ENCODE measurements around the gene OR5B21. TPM values are rescaled to one million over a fixed set of nuclear protein-coding genes. Genes with fewer than 3 reads are reported as not detected.

OR5B21 gene
- total RNA-seq: not detected

DNA sequence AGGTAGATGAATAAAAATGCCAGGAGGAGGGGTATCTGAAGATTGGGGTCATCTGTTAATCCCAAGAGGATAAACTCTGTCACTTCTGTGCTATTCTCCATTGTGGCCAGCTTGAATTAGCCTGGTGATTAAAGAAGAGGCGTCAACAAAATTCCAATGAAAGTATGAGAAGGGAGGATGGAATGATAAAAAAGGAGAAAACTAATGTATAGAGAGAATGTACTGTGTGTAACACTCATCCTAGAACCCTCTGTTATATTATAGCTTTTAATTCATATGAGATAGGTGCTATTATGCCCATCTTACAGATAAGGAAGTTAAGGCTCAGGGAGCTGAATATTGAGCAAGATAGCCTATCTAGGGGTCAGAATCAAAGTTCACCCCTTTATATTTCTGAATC, at the start of gene OR5B21:
Gene OR5B21 (minus strand): TSS at position 101 of the 400 bp plus-strand sequence. CDS start 0 bp downstream, at position 101.
- no peak for DNase-seq

DNA sequence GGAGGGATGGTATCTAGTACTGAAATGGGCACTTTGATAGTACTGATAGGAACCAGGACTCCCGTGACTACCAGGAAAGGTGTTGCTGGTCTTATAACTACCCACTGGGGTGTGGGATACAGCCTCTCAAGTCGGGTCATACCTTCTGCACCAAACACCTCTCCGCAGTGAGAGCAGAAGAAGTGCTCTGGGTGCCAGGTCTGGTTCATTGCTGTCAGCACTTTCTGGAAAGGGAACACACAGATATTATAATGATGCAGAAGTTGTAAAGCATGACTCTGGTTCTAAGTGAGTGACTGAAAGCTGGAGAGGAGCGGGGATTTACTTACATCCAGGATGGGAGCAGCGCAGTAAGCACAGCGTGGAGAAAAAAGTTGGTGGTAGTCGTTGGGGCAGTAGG, 41.7 kb upstream of the OR5B21 start:
- DNase-seq: no peak

DNA sequence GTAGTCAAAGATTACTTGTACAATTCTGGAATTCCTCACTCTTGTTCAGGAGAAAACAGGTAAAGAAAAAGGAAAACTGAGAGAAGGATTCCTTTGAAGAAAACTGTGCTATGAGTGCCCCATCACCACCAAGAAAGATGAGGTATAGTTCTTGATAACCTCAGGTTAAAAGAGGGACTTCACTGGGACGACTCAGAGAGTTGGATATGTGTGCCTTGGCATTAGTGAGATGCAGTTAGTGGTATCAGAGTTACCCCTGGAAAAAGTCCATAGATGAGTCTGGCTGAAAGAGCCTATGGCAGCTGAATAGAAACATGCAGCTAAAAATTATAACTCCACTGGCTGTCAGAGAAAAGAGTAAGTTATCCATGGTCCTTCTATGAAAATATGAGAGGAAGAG, 38.9 kb upstream of the OR5B21 start:
- DNase-seq: no peak

DNA sequence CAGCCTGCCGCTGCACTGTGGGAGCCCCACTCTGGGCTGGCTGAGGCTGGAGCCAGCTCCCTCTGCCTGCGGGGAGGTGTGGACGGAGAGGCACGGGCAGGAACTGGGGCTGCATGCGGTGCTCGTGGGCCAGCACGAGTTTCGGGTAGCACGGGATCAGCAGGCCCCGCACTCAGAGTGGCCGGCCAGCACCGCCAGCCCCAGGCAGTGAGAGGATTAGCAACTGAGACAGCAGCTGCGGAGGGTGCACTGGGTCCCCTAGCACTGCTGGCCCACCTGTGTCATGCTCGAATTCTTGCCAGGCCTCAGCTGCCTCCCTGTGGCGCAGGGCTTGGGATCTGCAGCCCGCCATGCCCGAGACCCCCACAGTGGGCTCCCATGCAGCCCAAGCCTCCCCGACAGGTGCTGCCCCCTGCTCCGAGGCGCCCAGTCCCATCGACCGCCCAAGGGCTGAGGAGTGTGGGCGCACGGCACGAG, 24.0 kb upstream of the OR5B21 start:
- DNase-seq: no peak

DNA sequence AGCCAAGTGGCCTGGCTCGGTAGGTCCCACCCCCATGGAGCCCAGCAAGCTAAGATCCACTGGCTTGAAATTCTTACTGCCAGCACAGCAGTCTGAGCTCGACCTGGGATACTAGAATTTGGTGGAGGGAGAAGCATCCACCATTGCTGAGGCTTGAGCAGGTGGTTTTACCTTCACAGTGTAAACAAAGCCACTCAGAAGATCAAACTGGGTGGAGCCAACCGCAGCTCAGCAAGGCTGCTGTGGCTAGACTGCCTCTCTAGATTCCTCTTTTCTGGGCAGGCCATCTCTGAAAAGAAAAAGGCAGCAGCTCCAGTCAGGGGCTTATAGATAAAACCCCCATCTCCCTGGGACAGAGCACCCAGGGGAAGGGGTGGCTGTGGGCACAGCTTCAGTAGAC, 22.3 kb upstream of the OR5B21 start:
- DNase-seq: no peak

DNA sequence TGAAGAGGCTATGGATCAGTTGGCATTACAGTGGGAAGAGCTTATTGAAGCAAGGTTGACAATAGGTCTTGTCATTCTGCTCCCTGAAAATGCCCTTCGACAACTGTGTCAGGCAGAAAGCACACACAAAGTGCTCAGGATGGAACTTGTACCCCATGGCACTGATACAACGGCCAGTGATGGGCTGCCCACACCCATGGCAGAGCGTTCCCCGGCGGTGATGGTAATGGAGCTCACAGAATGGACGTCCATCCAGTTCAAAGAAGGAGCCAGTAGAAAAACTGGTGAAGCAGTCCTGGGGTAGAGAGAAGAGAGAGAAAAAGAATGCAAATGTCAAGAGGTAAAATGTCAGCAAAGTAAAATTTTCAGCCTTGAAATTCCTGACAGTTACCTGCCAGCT, 19.5 kb upstream of the OR5B21 start:
- no peak for DNase-seq

DNA sequence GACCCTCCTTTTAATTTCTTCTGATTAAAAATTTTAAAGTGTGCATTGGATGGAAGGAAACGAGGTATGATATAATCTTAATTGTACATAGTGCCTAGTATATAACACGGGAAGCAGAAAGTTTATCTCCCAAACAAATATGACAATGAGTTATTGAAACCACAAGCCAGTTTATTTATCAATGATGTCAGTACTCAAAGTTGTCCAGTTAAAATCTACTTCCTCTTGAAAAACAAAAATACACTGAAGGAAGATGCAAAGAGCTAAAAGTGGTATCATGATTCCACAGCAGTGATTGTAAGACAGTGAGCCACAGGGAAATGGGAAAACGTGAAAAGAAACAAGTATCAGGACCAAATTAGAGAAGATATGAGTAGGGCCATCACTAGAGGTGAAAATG, 18.8 kb upstream of the OR5B21 start:
- no peak for DNase-seq

DNA sequence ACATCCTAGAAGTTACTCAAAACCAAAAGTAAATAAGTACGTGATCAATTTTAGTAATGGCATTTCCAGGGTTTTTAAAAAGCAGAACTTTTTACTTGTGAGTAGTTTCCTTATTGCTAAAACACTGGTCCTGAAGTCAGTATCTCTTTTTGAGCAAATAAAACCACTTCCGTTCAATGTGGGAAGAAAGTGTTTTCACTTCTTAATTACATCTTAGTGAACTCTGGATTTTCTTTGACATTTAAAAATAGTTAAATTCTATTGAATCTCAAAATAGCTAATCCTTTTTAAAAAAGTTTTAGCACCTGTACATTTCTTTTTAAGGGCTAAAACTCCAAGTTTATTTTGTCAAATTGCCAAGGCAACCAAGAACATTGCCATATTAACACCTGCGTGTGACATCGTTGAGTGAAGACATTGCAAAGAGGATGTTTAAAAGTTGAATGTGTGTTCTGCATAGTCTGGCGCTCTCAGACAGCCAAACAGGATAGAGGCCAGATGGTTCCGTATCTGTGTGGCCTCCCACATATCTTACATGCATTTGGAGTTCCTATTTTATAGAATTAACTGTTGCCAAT, 17.2 kb upstream of the OR5B21 start:
- no peak for DNase-seq

DNA sequence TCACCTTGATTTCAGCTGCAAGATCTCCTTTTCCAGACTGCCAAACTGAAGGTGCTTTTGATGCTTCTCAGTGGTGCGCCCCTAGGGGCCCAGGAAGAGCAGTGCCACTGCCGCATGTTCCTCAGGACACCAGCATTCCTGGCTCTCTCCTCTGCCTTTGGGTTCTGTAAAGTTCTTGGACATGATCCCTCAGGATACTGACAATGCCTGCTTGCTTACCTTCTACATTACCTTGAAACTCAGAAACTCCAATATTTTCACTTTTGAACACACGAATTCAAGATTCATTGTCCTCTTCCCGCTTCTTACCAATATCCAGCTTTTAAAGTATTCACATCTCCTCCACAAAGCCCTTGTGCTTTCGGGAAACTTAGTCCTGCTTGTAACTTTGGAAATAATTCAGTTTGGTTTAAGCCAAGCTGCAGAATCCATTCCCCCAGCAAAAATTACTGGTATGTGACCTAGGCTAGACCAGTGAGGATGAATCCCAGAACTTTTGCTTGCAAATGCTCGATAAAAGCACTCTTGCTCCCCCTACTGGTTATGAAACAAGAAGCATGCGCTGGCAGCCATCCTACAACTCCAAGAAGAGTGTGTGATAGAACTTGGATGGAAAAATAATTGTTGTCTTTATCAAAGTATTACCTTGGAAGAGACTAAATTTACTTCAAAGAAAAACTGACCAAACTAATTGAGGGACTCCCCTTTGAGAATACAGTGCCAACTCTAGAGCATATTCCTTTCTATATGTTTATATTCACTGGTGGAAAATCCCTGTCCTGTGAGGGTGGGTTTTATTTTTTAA, 16.5 kb upstream of the OR5B21 start:
- peak; percentile 35 for DNase-seq

DNA sequence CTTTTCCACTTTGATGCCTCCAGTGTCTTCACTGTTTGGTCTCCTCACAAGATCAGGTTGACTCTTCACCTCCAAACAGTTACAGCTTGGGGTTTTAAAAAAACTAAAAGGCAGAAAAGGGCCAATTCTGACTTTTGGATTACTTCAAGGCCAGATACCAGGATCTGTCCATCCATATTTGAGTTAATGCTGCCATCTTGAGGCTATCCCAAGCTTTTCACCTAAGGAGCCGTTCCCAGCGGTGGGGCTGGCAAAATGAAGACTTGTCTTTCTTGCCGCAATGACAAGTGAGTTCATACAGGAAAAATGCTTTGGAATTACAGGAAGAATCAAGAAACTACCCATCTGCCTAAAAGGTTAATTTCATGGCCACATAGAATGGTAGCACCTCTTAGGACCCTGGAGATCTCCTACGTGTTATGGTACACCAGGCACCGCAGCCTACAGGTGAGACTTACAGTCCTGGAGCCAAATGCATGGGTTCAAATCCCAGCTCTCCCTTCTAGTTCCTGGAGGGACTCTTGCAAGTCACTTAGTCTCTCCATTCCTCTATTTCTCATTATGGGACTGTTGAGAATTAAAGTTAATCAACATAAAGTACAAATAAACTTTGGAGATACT, 6.0 kb upstream of the OR5B21 start:
- DNase-seq: no peak

DNA sequence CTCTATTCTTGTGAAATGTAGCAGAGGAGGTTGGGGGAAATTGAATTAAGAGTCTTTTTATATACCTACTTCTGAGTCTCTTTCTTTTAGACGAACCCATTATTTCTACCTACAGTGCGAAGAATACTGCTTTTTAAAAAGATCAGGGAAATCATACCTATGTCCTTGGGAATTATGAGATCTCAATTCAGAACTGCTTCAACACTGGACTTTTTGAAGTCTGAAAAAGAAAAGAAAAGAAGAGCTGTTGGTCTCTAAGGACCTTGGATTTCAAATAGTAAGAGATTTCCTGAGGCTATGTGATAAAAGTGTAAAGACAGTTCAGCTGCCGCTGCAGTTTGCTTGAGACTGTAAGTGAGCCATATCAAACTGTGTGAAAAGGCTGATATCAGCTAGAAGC, 3.7 kb upstream of the OR5B21 start:
- no peak for DNase-seq

DNA sequence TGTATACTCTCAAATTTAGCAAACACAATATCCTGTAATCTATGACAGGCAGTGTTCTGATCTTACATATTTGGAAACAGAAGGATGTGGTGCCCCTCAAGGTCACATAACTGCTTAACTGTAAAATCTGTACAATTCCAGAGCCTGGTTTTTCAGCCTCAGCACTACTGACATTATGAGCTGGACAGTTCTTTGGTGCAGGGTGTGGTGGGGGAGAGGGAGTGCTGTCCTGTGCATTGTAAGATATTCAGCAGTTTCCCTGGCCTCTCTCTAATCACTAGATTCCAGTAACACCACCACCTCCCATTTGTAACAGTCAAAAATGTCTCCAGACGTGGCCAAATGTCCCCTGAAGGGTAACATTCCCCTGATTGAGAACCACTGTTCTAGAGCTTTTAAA, 1.8 kb upstream of the OR5B21 start:
- DNase-seq: no peak

DNA sequence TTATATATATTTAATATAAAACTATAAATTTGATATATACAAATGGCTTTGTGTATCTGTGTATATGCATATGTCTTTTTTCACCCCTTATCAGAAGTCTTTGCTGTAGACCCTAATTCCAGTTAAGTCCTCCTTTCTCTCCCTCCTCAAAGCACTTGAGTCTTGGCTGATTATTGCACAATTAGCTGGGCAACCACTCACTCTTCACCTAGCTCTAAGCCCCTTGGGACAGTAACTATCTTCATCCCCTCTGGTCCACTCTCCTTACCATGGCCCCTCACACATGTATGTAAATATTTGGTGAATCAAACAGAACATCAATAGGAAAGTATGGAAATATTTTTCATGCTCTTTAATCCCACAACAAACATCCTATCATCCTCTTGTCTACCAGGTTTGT, 909 bp upstream of the OR5B21 start:
- DNase-seq: no peak

DNA sequence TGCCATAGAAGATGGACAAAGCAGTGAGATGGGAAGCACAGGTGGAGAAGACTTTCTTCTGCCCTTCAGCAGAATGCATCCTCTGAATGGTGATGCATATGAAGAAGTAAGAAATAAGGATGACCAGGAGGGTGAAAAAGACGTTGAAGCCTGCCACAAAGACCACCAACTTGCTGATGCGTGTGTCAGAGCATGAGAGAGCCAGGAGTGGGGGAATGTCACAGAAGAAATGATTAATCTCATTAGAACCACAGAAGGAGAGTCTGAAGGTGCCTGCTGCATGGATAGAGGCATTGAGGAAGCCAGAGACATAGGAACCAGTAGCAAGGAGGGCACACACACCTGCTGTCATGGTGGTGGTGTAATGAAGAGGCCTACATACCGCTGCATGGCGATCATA, 550 bp downstream of the OR5B21 start:
- DNase-seq: no peak

DNA sequence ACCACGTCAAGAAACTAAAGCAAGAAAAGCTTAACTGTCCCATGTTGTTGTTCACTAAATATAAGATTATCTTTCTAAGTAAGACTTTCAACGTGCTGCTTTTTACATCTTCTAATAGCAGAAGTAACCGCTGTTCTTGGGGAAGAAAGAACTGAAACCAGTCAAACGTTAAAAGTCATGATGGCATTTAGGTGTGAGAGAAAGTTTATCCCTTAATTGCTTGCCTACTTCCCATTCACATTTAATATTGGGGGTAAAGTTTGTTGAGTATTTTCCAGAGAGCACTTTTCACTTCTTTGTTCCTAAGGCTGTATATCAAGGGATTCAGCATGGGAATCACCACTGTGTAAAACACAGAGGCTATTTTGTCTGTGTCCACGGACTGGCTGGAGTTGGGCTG, 970 bp downstream of the OR5B21 start:
- no peak for DNase-seq

DNA sequence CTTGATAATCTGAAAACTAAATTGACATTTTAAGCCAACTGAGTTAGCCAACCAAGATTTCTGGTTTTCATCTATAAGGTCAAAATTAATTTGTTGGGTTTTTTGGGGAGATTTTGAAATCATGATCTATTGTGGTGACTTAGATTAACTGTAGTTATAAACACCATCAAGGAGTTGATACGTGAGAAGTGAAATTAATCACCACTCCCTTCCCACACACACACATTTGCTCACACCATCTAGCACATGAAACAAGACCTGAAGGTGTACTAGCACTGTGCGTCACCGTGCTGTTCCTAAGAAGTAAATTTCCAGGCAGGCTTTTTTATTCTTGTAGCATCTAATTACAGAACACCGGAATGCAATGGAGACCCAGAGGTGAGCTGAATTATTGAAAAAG, 2.1 kb downstream of the OR5B21 start:
- no peak for DNase-seq

DNA sequence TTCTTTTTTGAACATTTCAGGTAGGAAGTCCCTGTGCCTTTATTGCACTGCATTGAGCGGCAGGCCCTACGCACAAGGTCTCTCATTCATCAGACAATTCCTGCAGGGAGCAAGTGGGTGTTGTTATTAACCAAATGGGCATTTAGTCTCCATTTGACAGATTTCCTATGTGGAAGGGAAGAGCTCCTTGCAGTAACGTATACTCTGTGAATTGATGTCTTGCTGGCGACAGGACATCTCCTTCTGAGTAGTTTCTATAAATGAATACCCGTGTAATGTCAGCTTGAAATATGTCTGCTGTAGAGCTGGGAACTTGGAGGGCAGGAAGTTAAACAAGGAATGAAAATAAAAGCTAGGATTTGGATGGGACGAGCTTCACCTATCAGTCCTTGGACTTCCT, 3.7 kb downstream of the OR5B21 start:
- DNase-seq: no peak

DNA sequence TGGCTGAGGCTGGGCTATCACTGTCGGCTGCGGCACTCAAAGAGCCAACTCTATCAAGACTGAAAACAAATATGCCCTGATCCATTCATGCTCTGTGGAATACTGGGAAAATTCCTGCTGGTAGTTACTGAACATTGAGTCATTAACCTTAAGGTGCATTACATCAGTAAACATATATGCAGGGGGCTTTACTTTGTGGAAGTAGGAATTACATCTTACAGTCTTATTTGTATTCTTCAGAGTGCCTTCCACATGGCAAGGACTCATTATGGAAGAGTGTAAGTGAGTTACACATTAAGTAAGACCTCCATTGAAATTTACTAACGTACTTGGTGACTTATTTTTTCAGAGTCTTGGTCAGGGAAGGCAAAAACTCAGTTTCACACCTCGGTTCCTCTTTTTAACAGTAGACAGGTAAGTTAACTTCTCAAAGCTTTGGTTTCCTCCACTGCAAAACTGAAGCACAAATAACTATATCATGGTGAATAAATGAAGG, 4.5 kb downstream of the OR5B21 start:
- DNase-seq: no peak

DNA sequence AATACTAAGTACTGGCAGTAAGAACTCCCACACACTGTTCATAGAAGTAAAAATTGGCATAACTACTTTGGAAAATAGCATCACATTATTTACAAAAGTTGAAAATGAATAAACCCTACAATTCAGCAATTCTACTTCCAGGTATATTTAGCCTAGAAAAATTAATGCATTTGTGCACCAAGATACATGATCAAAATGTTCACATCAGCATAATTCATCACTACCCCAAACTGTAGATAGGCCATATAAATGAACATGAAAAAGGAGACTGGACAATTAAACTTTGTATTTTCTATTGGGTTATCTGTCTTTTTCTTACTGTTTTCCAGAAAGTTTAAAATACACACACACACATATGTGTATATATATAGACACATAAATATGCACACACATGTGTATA, 5.9 kb downstream of the OR5B21 start:
- DNase-seq: no peak

DNA sequence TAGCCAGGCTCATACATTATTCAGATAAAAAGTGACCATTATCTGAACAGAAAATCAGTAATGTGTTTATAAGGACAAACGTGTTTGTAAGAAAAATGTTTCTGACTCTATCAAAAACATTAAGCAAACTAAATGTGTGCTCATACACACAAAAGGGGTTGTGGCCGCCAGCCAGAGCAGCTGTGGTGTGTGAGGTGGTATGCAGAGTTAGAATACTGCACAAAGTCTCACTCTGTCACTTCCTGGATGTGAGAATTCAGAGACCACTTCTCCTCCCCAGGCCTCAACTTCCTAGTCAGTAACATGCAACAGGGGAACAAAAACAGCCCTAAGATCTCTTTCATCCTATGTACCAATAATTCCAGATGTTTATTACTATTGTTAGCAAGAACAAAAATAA, 9.4 kb downstream of the OR5B21 start:
- DNase-seq: peak; percentile 32

DNA sequence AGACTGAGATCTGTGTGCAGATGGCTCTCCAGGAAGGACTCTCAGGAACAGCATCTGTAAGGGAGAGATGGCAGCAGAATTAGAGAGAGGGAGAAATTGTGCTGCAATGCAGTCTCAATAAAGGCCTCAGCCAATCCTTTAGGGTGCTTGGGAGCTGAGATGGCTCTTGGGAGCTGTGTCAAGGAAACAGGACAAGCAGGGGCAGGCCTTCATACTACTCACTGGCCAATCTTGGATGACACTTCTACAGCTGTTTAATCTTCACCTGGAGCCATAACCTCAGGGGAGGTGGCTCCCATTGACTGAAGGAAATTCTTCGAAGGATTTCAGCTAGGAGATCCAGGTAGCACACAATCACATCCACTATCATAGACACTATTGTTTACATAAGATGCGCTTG, 10.0 kb downstream of the OR5B21 start:
- DNase-seq: no peak

DNA sequence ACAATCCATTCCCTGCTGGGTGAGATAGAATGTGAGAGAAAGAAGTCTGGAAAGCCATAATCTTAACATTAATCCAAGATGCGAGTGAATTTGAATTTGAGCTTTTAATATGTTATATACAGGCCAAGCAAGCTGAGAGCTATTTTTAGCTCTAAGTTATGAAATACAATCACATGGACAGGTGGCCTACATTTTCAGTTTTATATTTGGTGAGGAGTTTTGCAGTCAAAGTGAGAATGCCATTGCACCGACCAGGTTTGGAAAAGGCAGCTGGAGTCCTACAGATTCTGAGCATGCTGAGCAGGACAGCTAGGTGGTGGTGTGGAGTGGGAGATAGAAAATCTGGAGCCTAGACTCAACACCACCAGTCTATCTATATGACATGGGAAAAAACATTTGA, 12.0 kb downstream of the OR5B21 start:
- DNase-seq: no peak

DNA sequence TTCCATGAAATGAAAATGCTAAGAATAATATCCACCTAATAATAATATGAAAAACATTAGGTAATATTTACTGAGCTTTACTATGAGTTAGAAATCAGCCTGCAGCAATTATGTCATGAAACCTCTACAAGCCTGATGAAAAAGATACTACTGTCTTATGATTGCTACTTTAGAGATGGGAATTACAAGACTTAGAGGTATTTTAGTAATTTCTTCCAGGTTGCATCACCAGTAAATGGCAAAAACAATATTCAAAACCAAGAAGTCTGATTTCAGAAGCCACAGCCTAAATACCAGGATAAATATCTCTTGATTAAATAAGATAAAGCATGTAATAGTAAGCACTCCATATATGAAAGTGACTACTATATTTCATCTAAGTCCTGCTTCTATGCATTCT, 13.8 kb downstream of the OR5B21 start:
- no peak for DNase-seq

DNA sequence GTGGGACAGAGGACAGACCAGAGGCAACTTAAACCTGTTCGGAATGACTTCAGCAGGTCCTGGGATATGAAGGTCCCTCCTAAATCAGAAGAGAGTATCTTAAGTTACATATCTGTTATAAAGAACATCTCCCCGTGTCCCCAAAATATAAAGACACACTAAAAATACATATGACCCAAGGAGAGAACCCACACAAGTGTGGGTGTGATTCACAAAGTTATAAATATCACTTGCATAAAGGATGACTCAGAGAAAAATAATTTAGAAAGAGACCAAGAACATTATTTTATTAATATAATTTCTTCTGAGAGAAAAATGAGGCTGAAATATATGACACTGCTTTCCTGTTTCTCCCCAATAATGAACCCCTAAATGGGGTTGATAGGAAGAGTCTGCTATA, 14.2 kb downstream of the OR5B21 start:
- DNase-seq: no peak
